ENCODE measurements around the gene PHLDA3. TPM values are rescaled to one million over a fixed set of nuclear protein-coding genes. Genes with fewer than 3 reads are reported as not detected.
"Not testable (repeated sequence)": the region's sequence is repeated elsewhere in the genome, so short reads cannot be mapped to it uniquely, and the experiment has no call there.

Gene PHLDA3
- total and polyA plus RNA-seq, 2 donors from 2014 or later, result 25.6 to 27.3 TPM

GRCh38 chr1:201473296-201473695 is 4.3 kb upstream of the PHLDA3 start:
- Histone ChIP-seq H3K27me3 (ENCODE audit: control insufficient read depth, insufficient read depth, low read length) (no peaks in the 10 kb centered on the region), H3K9ac (ENCODE audit: low read length in 3 of 3) (no peak overlapping the region), H3K27ac (ENCODE audit: low read depth in 2 of 2, low read length in 2 of 2) (no peak overlapping the region), H3K9me3 (ENCODE audit: control insufficient read depth in 2 of 3, insufficient read depth in 1 of 3, low read length in 3 of 3) (no peaks in the 10 kb centered on the region), H3K36me3 (ENCODE audit: control insufficient read depth in 2 of 3, insufficient read depth in 3 of 3, low read length in 3 of 3) (no peaks in the 10 kb centered on the region), H3K4me1 (ENCODE audit: control insufficient read depth in 2 of 3, insufficient read depth in 2 of 3, low read depth in 1 of 3, low read length in 3 of 3) (peaks cover 0 to 8% (median 0%) of the 10 kb centered on the region in 3 donors), H3K4me3 (ENCODE audit: low read length in 3 of 3) (no peak overlapping the region)
- no peak for FAIRE-seq
- TF ChIP-seq CTCF (IDR thresholded peaks at IDR 0.05; ENCODE audit: borderline replicate concordance, extremely low read depth, insufficient read depth), result no peak
- intact Hi-C loops (cut with DNase I), result no loop called here
- no peak for DNase-seq

- H3K27ac ChIP-seq (ENCODE audit: low read depth in 2 of 2, low read length in 2 of 2); DNase-seq; H3K36me3 ChIP-seq (ENCODE audit: control insufficient read depth in 2 of 3, insufficient read depth in 3 of 3, low read length in 3 of 3); H3K9ac ChIP-seq (ENCODE audit: low read length in 3 of 3); H3K27me3 ChIP-seq (ENCODE audit: control insufficient read depth, insufficient read depth, low read length); FAIRE-seq; H3K9me3 ChIP-seq (ENCODE audit: control insufficient read depth in 2 of 3, insufficient read depth in 1 of 3, low read length in 3 of 3); intact Hi-C loops (cut with DNase I); H3K4me1 ChIP-seq (ENCODE audit: control insufficient read depth in 2 of 3, insufficient read depth in 2 of 3, low read depth in 1 of 3, low read length in 3 of 3); H3K4me3 ChIP-seq (ENCODE audit: low read length in 3 of 3): not testable (repeated sequence)
These were observed 3.3 kb upstream of the PHLDA3 start for GRCh38 chr1:201472321-201472720.

- Histone ChIP-seq H3K27ac (ENCODE audit: low read depth in 2 of 2, low read length in 2 of 2) (no peak overlapping the region), H3K9ac (ENCODE audit: low read length in 3 of 3) (no peak overlapping the region), H3K36me3 (ENCODE audit: control insufficient read depth in 2 of 3, insufficient read depth in 3 of 3, low read length in 3 of 3) (no peaks in the 10 kb centered on the region), H3K4me3 (ENCODE audit: low read length in 3 of 3) (no peak overlapping the region), H3K4me1 (ENCODE audit: control insufficient read depth in 2 of 3, insufficient read depth in 2 of 3, low read depth in 1 of 3, low read length in 3 of 3) (peaks cover 0 to 10% (median 0%) of the 10 kb centered on the region in 3 donors), H3K9me3 (ENCODE audit: control insufficient read depth in 2 of 3, insufficient read depth in 1 of 3, low read length in 3 of 3) (no peaks in the 10 kb centered on the region), H3K27me3 (ENCODE audit: control insufficient read depth, insufficient read depth, low read length) (no peaks in the 10 kb centered on the region)
- no peak for FAIRE-seq
- no peak for DNase-seq
- intact Hi-C loops (cut with DNase I), result no loop called here
- no peak for TF ChIP-seq CTCF (IDR thresholded peaks at IDR 0.05; ENCODE audit: borderline replicate concordance, extremely low read depth, insufficient read depth)
These were observed 2.8 kb upstream of the PHLDA3 start for GRCh38 chr1:201471772-201472171.

GRCh38 chr1:201470581-201470980 is 1.6 kb upstream of the PHLDA3 start:
- peak in 1 of 5 donors; percentile 35 for DNase-seq
- H3K27ac ChIP-seq (ENCODE audit: low read depth in 2 of 2, low read length in 2 of 2), result no peak overlapping the region
- no peak for FAIRE-seq

More at GRCh38 chr1:201470581-201470980, 1.6 kb upstream of the PHLDA3 start:
- no peak for TF ChIP-seq CTCF (IDR thresholded peaks at IDR 0.05; ENCODE audit: borderline replicate concordance, extremely low read depth, insufficient read depth)
- Histone ChIP-seq H3K27me3 (ENCODE audit: control insufficient read depth, insufficient read depth, low read length) (no peaks in the 10 kb centered on the region), H3K9ac (ENCODE audit: low read length in 3 of 3) (no peak overlapping the region), H3K4me3 (ENCODE audit: low read length in 3 of 3) (no peak overlapping the region), H3K4me1 (ENCODE audit: control insufficient read depth in 2 of 3, insufficient read depth in 2 of 3, low read depth in 1 of 3, low read length in 3 of 3) (peaks cover 0 to 10% (median 0%) of the 10 kb centered on the region in 3 donors), H3K36me3 (ENCODE audit: control insufficient read depth in 2 of 3, insufficient read depth in 3 of 3, low read length in 3 of 3) (no peaks in the 10 kb centered on the region), H3K9me3 (ENCODE audit: control insufficient read depth in 2 of 3, insufficient read depth in 1 of 3, low read length in 3 of 3) (no peaks in the 10 kb centered on the region)
- intact Hi-C loops (cut with DNase I), result no loop called here
